ENCODE results near the gene RPS15. TPM values are rescaled to one million over a fixed set of nuclear protein-coding genes. Genes with fewer than 3 reads are reported as not detected.
"Not testable (repeated sequence)": the region's sequence is repeated elsewhere in the genome, so short reads cannot be mapped to it uniquely, and the experiment has no call there.

RPS15 gene
- total RNA-seq, 1 donor from 2014 or later = 854 TPM

DNA sequence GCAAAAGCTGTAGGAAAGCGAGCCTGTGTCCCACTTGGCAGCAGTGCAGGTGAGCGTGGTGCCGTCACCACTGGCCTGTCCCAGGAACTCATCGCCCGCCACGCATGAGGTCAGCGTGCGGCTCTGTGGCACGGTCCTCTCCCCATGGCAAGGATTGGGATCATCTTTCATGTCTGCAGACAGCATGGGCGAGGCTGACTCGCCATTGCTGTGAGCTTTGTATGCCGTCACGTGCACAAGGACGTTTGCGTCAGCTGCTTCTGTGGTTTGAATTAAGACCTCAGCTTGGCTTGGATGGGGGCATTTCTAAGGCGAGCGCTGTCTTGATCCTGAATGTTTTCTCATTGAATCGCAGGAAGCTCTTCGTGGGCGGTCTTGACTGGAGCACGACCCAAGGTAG is 21.1 kb upstream of the RPS15 start:
- TF ChIP-seq, protein P1, sequence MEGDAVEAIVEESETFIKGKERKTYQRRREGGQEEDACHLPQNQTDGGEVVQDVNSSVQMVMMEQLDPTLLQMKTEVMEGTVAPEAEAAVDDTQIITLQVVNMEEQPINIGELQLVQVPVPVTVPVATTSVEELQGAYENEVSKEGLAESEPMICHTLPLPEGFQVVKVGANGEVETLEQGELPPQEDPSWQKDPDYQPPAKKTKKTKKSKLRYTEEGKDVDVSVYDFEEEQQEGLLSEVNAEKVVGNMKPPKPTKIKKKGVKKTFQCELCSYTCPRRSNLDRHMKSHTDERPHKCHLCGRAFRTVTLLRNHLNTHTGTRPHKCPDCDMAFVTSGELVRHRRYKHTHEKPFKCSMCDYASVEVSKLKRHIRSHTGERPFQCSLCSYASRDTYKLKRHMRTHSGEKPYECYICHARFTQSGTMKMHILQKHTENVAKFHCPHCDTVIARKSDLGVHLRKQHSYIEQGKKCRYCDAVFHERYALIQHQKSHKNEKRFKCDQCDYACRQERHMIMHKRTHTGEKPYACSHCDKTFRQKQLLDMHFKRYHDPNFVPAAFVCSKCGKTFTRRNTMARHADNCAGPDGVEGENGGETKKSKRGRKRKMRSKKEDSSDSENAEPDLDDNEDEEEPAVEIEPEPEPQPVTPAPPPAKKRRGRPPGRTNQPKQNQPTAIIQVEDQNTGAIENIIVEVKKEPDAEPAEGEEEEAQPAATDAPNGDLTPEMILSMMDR (IDR thresholded peaks at IDR 0.05) = no peak
- Histone ChIP-seq H3K9me3 (no peaks in the 10 kb centered on the region), H3K36me3 (peaks cover 55% of the 10 kb centered on the region), H3K4me1 (peaks cover 66% of the 10 kb centered on the region), H3K27me3 (ENCODE audit: low read depth) (no peaks in the 10 kb centered on the region), H3K4me3 (no peak overlapping the region), H3K27ac (peak overlapping the region; percentile 85)
- ATAC-seq = no peak
- intact Hi-C loops (cut with DNase I) = no loop called here
- no peak for DNase-seq

DNA sequence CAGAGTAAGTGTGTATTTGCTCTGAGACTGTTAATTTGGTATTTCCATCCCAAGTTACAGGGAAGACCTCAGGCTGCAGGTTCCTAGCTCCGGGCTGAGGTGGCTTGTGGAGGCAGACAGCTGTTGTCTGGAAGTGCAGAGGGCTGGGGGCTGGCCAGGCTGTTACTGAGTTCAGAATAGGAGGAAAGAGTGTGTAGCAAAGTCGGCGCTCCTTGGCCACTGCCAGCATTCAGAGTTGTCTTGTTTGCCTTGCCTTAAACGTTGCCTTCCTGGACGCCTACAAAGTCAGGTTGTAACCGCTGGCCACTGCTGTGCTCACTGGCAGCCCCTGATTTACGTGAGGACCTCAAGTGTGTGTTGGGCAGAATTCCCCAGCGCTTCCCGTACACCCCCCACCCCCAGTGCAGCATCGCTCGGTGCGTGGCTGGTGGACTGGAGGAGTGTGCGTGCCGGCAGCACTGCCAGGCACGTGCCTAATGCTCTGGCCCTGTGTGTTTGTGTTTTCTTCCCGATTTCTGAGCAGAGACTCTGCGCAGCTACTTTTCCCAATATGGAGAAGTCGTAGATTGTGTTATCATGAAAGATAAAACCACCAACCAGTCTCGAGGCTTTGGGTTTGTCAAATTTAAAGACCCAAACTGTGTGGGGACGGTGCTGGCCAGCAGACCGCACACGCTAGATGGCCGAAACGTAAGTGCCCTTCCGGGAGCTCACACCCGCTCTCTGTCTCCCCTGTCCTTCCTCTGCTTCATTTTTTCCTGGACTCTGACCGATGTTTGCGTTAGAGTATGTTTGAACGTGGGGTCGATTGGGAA is 20.3 kb upstream of the RPS15 start:
- Histone ChIP-seq H3K4me3 (no peak overlapping the region), H3K27me3 (ENCODE audit: low read depth) (no peaks in the 10 kb centered on the region), H3K36me3 (peaks cover 59% of the 10 kb centered on the region), H3K4me1 (peaks cover 58% of the 10 kb centered on the region), H3K27ac (peak overlapping the region; percentile 24), H3K9me3 (no peaks in the 10 kb centered on the region)
- intact Hi-C loops (cut with DNase I) = no loop called here
- DNase-seq (no peak), ATAC-seq (no peak)
- TF ChIP-seq, protein P1 (IDR thresholded peaks at IDR 0.05) = no peak

DNA sequence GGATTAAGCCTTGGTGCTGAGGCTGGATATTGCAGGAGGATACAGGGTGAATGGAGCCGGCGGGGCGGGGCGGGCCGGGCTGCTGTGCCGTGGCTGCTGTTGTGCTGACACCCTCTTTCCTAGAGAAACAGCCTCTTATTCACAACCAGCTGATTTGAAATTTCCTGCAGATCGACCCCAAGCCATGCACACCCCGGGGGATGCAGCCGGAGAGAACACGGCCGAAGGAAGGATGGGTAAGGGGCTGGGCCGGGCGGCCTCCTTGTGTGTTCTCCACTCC is 19.8 kb upstream of the RPS15 start:
- Histone ChIP-seq H3K4me1 (peaks cover 53% of the 10 kb centered on the region), H3K4me3 (no peak overlapping the region), H3K36me3 (peaks cover 59% of the 10 kb centered on the region), H3K9me3 (no peaks in the 10 kb centered on the region), H3K27ac (no peak overlapping the region), H3K27me3 (ENCODE audit: low read depth) (no peaks in the 10 kb centered on the region)
- intact Hi-C loops (cut with DNase I) = no loop called here
- TF ChIP-seq, protein P1 (IDR thresholded peaks at IDR 0.05) = no peak
- ATAC-seq (no peak), DNase-seq (no peak)

DNA sequence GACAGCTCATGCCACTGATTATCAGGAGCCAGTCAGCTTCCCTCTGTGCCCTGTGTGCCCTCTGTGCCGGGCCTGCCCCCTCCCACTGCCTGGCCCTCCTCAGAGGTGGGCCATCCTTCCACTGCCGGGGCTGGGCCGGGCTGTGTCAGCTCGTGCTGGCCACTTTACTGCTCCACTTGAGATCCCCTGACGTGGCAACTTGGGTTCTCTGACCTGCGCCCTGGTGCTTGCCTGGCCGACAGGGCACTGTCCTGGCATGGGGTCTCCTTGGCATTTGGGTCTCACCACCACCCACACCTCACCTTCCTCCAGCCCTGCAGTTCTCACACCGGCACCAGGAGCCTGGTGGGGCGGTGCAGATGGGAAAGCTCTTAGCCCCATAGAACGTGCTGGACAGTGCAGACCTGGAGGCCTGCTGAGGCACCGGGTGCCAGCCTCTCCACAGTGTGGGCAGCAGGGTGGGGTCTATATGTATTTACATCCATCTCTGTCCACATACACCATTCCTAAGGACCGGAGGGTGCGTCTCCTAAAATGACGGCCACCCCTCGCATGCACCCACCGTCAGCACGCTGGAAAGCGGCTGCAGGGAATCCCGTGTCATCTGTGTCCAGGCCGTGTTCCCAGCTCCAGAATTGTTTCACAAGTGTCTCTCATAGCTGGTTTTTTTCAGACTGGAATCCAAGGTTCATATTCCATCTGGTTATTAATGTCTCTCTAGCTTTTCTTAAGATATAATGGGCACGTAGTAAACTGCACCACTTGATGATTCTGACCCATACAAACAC is 19.1 kb upstream of the RPS15 start:
- H3K9me3 ChIP-seq = no peaks in the 10 kb centered on the region
- no peaks in the 10 kb centered on the region for H3K27me3 ChIP-seq (ENCODE audit: low read depth)
- ATAC-seq (no peak), DNase-seq (no peak)
- no peak overlapping the region for H3K27ac ChIP-seq
- no peak overlapping the region for H3K4me3 ChIP-seq
- H3K36me3 ChIP-seq = peaks cover 62% of the 10 kb centered on the region
- TF ChIP-seq, protein P1 (IDR thresholded peaks at IDR 0.05) = no peak
- intact Hi-C loops (cut with DNase I) = no loop called here
- H3K4me1 ChIP-seq = peaks cover 46% of the 10 kb centered on the region

DNA sequence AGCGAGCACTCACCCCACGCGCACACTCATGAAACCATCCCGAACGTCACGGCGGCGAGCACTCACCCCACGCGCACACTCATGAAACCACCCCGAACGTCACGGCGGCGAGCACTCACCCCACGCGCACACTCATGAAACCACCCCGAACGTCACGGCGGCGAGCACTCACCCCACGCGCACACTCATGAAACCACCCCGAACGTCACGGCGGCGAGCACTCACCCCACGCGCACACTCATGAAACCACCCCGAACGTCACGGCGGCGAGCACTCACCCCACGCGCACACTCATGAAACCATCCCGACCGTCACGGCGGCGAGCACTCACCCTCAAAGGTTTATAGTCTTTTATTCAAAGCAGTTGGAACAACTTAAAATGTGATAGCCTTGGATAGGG is 18.1 kb upstream of the RPS15 start:
- H3K27me3 ChIP-seq (ENCODE audit: low read depth); H3K27ac ChIP-seq; DNase-seq; intact Hi-C loops (cut with DNase I); H3K4me3 ChIP-seq; H3K9me3 ChIP-seq; ATAC-seq: not testable (repeated sequence)
- Histone ChIP-seq H3K4me1 (peaks cover 37% of the 10 kb centered on the region), H3K36me3 (peaks cover 70% of the 10 kb centered on the region)

DNA sequence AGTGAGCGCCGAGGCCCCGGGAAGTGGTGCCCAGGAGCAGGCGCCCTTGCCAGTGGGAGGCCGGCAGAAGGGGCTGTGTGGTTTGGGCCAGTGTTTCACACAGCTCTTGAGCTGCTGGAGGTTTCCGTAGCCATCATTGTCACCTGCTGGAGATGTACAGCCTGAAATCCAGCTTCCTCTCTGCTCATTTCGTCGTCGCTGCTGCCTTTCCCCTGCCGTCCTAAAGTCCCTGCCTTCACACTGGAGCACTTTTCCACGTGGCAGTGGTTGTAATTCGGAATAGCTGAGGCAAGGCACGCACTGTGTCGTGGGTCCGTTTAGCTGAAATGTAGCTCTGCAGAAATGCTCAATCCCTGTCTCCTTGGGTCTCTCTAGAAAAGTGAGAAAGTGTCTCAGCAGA is 17.6 kb upstream of the RPS15 start:
- no peak overlapping the region for H3K27ac ChIP-seq
- peaks cover 33% of the 10 kb centered on the region for H3K4me1 ChIP-seq
- H3K36me3 ChIP-seq = peaks cover 75% of the 10 kb centered on the region
- H3K9me3 ChIP-seq = no peaks in the 10 kb centered on the region
- ATAC-seq = no peak
- no peaks in the 10 kb centered on the region for H3K27me3 ChIP-seq (ENCODE audit: low read depth)
- TF ChIP-seq, protein P1 (IDR thresholded peaks at IDR 0.05) = no peak
- DNase-seq = no peak
- no peak overlapping the region for H3K4me3 ChIP-seq
- intact Hi-C loops (cut with DNase I) = no loop called here

Measured in lower lobe of right lung (tissue), 2 donors.